ENCODE results near the gene CDKN2C.
"Not testable (repeated sequence)": the region's sequence is repeated elsewhere in the genome, so short reads cannot be mapped to it uniquely, and the experiment has no call there.

Gene CDKN2C

GRCh38 chr1:50935276-50935675 lies 34.8 kb upstream of the CDKN2C start:
- not testable (repeated sequence) for H3K27ac ChIP-seq (ENCODE audit: insufficient read depth, low read length, poor library complexity, severe bottlenecking); DNase-seq; H3K4me3 ChIP-seq (ENCODE audit: insufficient read depth, low read depth, low read length, poor library complexity, severe bottlenecking); H3K4me1 ChIP-seq (ENCODE audit: control insufficient read depth, insufficient read depth, low read length, poor library complexity, severe bottlenecking); H3K27me3 ChIP-seq (replicated peaks; ENCODE audit: control insufficient read depth, insufficient read depth, low read length, poor library complexity, severe bottlenecking); H3K36me3 ChIP-seq (ENCODE audit: control insufficient read depth, insufficient read depth, low read length); H3K9me3 ChIP-seq (ENCODE audit: control insufficient read depth, low read length)

GRCh38 chr1:50936321-50936720 lies 33.7 kb upstream of the CDKN2C start:
- Histone ChIP-seq H3K36me3 (ENCODE audit: control insufficient read depth, insufficient read depth, low read length) (no peaks in the 10 kb centered on the region), H3K9me3 (ENCODE audit: control insufficient read depth, low read length) (no peaks in the 10 kb centered on the region), H3K27me3 (replicated peaks; ENCODE audit: control insufficient read depth, insufficient read depth, low read length, poor library complexity, severe bottlenecking) (no peaks in the 10 kb centered on the region), H3K27ac (ENCODE audit: insufficient read depth, low read length, poor library complexity, severe bottlenecking) (no peak overlapping the region), H3K4me3 (ENCODE audit: insufficient read depth, low read depth, low read length, poor library complexity, severe bottlenecking) (no peak overlapping the region), H3K4me1 (ENCODE audit: control insufficient read depth, insufficient read depth, low read length, poor library complexity, severe bottlenecking) (no peaks in the 10 kb centered on the region)
- no peak for DNase-seq

- Histone ChIP-seq H3K4me1 (ENCODE audit: control insufficient read depth, insufficient read depth, low read length, poor library complexity, severe bottlenecking) (no peaks in the 10 kb centered on the region), H3K27me3 (replicated peaks; ENCODE audit: control insufficient read depth, insufficient read depth, low read length, poor library complexity, severe bottlenecking) (no peaks in the 10 kb centered on the region), H3K27ac (ENCODE audit: insufficient read depth, low read length, poor library complexity, severe bottlenecking) (no peak overlapping the region), H3K36me3 (ENCODE audit: control insufficient read depth, insufficient read depth, low read length) (no peaks in the 10 kb centered on the region), H3K4me3 (ENCODE audit: insufficient read depth, low read depth, low read length, poor library complexity, severe bottlenecking) (no peak overlapping the region), H3K9me3 (ENCODE audit: control insufficient read depth, low read length) (no peaks in the 10 kb centered on the region)
- DNase-seq = no peak
These were observed 29.8 kb upstream of the CDKN2C start for GRCh38 chr1:50940291-50940690.

GRCh38 chr1:50942334-50942733 lies 27.7 kb upstream of the CDKN2C start:
- H3K4me3 ChIP-seq (ENCODE audit: insufficient read depth, low read depth, low read length, poor library complexity, severe bottlenecking) = no peak overlapping the region
- no peaks in the 10 kb centered on the region for H3K4me1 ChIP-seq (ENCODE audit: control insufficient read depth, insufficient read depth, low read length, poor library complexity, severe bottlenecking)
- H3K27me3 ChIP-seq (replicated peaks; ENCODE audit: control insufficient read depth, insufficient read depth, low read length, poor library complexity, severe bottlenecking) = no peaks in the 10 kb centered on the region
- no peak overlapping the region for H3K27ac ChIP-seq (ENCODE audit: insufficient read depth, low read length, poor library complexity, severe bottlenecking)
- no peaks in the 10 kb centered on the region for H3K36me3 ChIP-seq (ENCODE audit: control insufficient read depth, insufficient read depth, low read length)
- no peaks in the 10 kb centered on the region for H3K9me3 ChIP-seq (ENCODE audit: control insufficient read depth, low read length)
- no peak for DNase-seq

GRCh38 chr1:50949286-50949982 lies 20.6 kb upstream of the CDKN2C start:
- Histone ChIP-seq H3K27me3 (replicated peaks; ENCODE audit: control insufficient read depth, insufficient read depth, low read length, poor library complexity, severe bottlenecking) (no peaks in the 10 kb centered on the region), H3K4me1 (ENCODE audit: control insufficient read depth, insufficient read depth, low read length, poor library complexity, severe bottlenecking) (no peaks in the 10 kb centered on the region), H3K9me3 (ENCODE audit: control insufficient read depth, low read length) (no peaks in the 10 kb centered on the region), H3K4me3 (ENCODE audit: insufficient read depth, low read depth, low read length, poor library complexity, severe bottlenecking) (no peak overlapping the region), H3K27ac (ENCODE audit: insufficient read depth, low read length, poor library complexity, severe bottlenecking) (no peak overlapping the region), H3K36me3 (ENCODE audit: control insufficient read depth, insufficient read depth, low read length) (no peaks in the 10 kb centered on the region)
- DNase-seq = no peak

GRCh38 chr1:50950396-50950795 lies 19.6 kb upstream of the CDKN2C start:
- Histone ChIP-seq H3K27me3 (replicated peaks; ENCODE audit: control insufficient read depth, insufficient read depth, low read length, poor library complexity, severe bottlenecking) (no peaks in the 10 kb centered on the region), H3K27ac (ENCODE audit: insufficient read depth, low read length, poor library complexity, severe bottlenecking) (no peak overlapping the region), H3K9me3 (ENCODE audit: control insufficient read depth, low read length) (no peaks in the 10 kb centered on the region), H3K4me1 (ENCODE audit: control insufficient read depth, insufficient read depth, low read length, poor library complexity, severe bottlenecking) (no peaks in the 10 kb centered on the region), H3K36me3 (ENCODE audit: control insufficient read depth, insufficient read depth, low read length) (no peaks in the 10 kb centered on the region), H3K4me3 (ENCODE audit: insufficient read depth, low read depth, low read length, poor library complexity, severe bottlenecking) (no peak overlapping the region)
- DNase-seq = no peak

GRCh38 chr1:50952566-50952965 lies 17.5 kb upstream of the CDKN2C start:
- not testable (repeated sequence) for H3K36me3 ChIP-seq (ENCODE audit: control insufficient read depth, insufficient read depth, low read length); H3K27me3 ChIP-seq (replicated peaks; ENCODE audit: control insufficient read depth, insufficient read depth, low read length, poor library complexity, severe bottlenecking); H3K4me1 ChIP-seq (ENCODE audit: control insufficient read depth, insufficient read depth, low read length, poor library complexity, severe bottlenecking); H3K27ac ChIP-seq (ENCODE audit: insufficient read depth, low read length, poor library complexity, severe bottlenecking); DNase-seq; H3K9me3 ChIP-seq (ENCODE audit: control insufficient read depth, low read length); H3K4me3 ChIP-seq (ENCODE audit: insufficient read depth, low read depth, low read length, poor library complexity, severe bottlenecking)

- Histone ChIP-seq H3K9me3 (ENCODE audit: control insufficient read depth, low read length) (no peaks in the 10 kb centered on the region), H3K4me1 (ENCODE audit: control insufficient read depth, insufficient read depth, low read length, poor library complexity, severe bottlenecking) (peaks cover 5% of the 10 kb centered on the region), H3K27me3 (replicated peaks; ENCODE audit: control insufficient read depth, insufficient read depth, low read length, poor library complexity, severe bottlenecking) (no peaks in the 10 kb centered on the region), H3K27ac (ENCODE audit: insufficient read depth, low read length, poor library complexity, severe bottlenecking) (no peak overlapping the region), H3K36me3 (ENCODE audit: control insufficient read depth, insufficient read depth, low read length) (no peaks in the 10 kb centered on the region), H3K4me3 (ENCODE audit: insufficient read depth, low read depth, low read length, poor library complexity, severe bottlenecking) (no peak overlapping the region)
- DNase-seq = no peak
These were observed 14.9 kb upstream of the CDKN2C start for GRCh38 chr1:50955116-50955515.

GRCh38 chr1:50959303-50959912 lies 10.6 kb upstream of the CDKN2C start:
- Histone ChIP-seq H3K9me3 (ENCODE audit: control insufficient read depth, low read length) (no peaks in the 10 kb centered on the region), H3K27ac (ENCODE audit: insufficient read depth, low read length, poor library complexity, severe bottlenecking) (peak overlapping the region; percentile 69), H3K4me1 (ENCODE audit: control insufficient read depth, insufficient read depth, low read length, poor library complexity, severe bottlenecking) (peaks cover 9% of the 10 kb centered on the region), H3K27me3 (replicated peaks; ENCODE audit: control insufficient read depth, insufficient read depth, low read length, poor library complexity, severe bottlenecking) (no peaks in the 10 kb centered on the region), H3K4me3 (ENCODE audit: insufficient read depth, low read depth, low read length, poor library complexity, severe bottlenecking) (peak overlapping the region; percentile 61), H3K36me3 (ENCODE audit: control insufficient read depth, insufficient read depth, low read length) (no peaks in the 10 kb centered on the region)
- no peak for DNase-seq

- H3K36me3 ChIP-seq (ENCODE audit: control insufficient read depth, insufficient read depth, low read length) = no peaks in the 10 kb centered on the region
- no peaks in the 10 kb centered on the region for H3K9me3 ChIP-seq (ENCODE audit: control insufficient read depth, low read length)
- no peaks in the 10 kb centered on the region for H3K27me3 ChIP-seq (replicated peaks; ENCODE audit: control insufficient read depth, insufficient read depth, low read length, poor library complexity, severe bottlenecking)
- peaks cover 9% of the 10 kb centered on the region for H3K4me1 ChIP-seq (ENCODE audit: control insufficient read depth, insufficient read depth, low read length, poor library complexity, severe bottlenecking)
- H3K27ac ChIP-seq (ENCODE audit: insufficient read depth, low read length, poor library complexity, severe bottlenecking) = peak within 1 kb of the TSS; percentile 69
- peak within 1 kb of the TSS; percentile 61 for H3K4me3 ChIP-seq (ENCODE audit: insufficient read depth, low read depth, low read length, poor library complexity, severe bottlenecking)
- peak; percentile 95 to 98 (median 96) for DNase-seq
These were observed 9.9 kb upstream of the CDKN2C start, which contains the start of gene FAF1 for GRCh38 chr1:50959913-50960844. FAF1 (minus strand) TSS chr1:50960267; CDS start chr1:50959811, 456 bp downstream.
